Brain microvascular endothelial cell (primary cell): ENCODE data around the gene AGPS.
"Not testable (repeated sequence)": the region's sequence is repeated elsewhere in the genome, so short reads cannot be mapped to it uniquely, and the experiment has no call there.

Experiments
- DNase-seq: peaks from one replicate; pipeline ENCODE4 v3.0.0-alpha.2; 2020
- H3K27ac ChIP-seq: fragments of 250-450 bp; sonication (Bioruptor Pico); 2 replicates; pipeline ENCODE4 v1.5.1; 2020; ENCODE audit warnings: mild to moderate bottlenecking, moderate library complexity
- H3K27me3 ChIP-seq: fragments of 250-450 bp; sonication (Bioruptor Pico); replicated peaks from 2 replicates; pipeline ENCODE4 v1.5.1; 2020; ENCODE audit warnings: mild to moderate bottlenecking
- H3K36me3 ChIP-seq: fragments of 250-450 bp; sonication (Bioruptor Pico); replicated peaks from 2 replicates; pipeline ENCODE4 v1.5.1; 2020; ENCODE audit warnings: mild to moderate bottlenecking
- H3K4me3 ChIP-seq: 2 replicates; pipeline ENCODE4 v1.5.1; 2011; ENCODE audit warnings: low read depth, mild to moderate bottlenecking, control low read depth, low read length, moderate library complexity
- CTCF ChIP-seq: IDR thresholded peaks from 2 replicates; pipeline ENCODE4 v1.5.1; 2011; ENCODE audit warnings: low read depth, mild to moderate bottlenecking, moderate library complexity, low read length, control low read depth, inconsistent platforms; ENCODE audit errors: missing control alignments
- in situ Hi-C: cut with HindIII; loops from 2 replicates; pipeline ENCODE4 v1.10.0; 2017; ENCODE audit warnings: low sequenced_read_pairs, low pct_ligation_motif_present

The AGPS gene

GRCh38 chr2:177404243-177404642 is 11.7 kb downstream of the AGPS start:
- Histone ChIP-seq H3K36me3 (no peaks in the 10 kb centered on the region), H3K4me3 (no peak overlapping the region), H3K27ac (no peak overlapping the region), H3K27me3 (no peaks in the 10 kb centered on the region)
- no peak for TF ChIP-seq CTCF
- in situ Hi-C loops: no loop called here
- no peak for DNase-seq

GRCh38 chr2:177405029-177405692 is 12.6 kb downstream of the AGPS start:
- in situ Hi-C loops: no loop called here

GRCh38 chr2:177406182-177406581 is 13.6 kb downstream of the AGPS start:
- H3K27me3 ChIP-seq: no peaks in the 10 kb centered on the region
- TF ChIP-seq CTCF: no peak
- H3K27ac ChIP-seq: no peak overlapping the region
- H3K4me3 ChIP-seq: no peak overlapping the region
- in situ Hi-C loops: no loop called here
- no peak for DNase-seq
- H3K36me3 ChIP-seq: no peaks in the 10 kb centered on the region

More at GRCh38 chr2:177405029-177405692, 12.6 kb downstream of the AGPS start:
- Histone ChIP-seq H3K4me3 (no peak overlapping the region), H3K27ac (no peak overlapping the region), H3K27me3 (no peaks in the 10 kb centered on the region), H3K36me3 (no peaks in the 10 kb centered on the region)
- TF ChIP-seq CTCF: no peak
- DNase-seq: no peak

GRCh38 chr2:177407031-177407430 is 14.5 kb downstream of the AGPS start:
- Histone ChIP-seq H3K36me3 (no peaks in the 10 kb centered on the region), H3K4me3 (no peak overlapping the region), H3K27me3 (no peaks in the 10 kb centered on the region), H3K27ac (no peak overlapping the region)
- no peak for DNase-seq
- TF ChIP-seq CTCF: no peak
- in situ Hi-C loops: no loop called here

GRCh38 chr2:177410629-177411028 is 18.1 kb downstream of the AGPS start:
- H3K4me3 ChIP-seq, H3K27ac ChIP-seq, DNase-seq, H3K36me3 ChIP-seq, H3K27me3 ChIP-seq, in situ Hi-C loops: not testable (repeated sequence)

- TF ChIP-seq CTCF: no peak
- DNase-seq: no peak
- no peak overlapping the region for H3K4me3 ChIP-seq
- H3K27ac ChIP-seq: no peak overlapping the region
- H3K27me3 ChIP-seq: no peaks in the 10 kb centered on the region
- H3K36me3 ChIP-seq: no peaks in the 10 kb centered on the region
- in situ Hi-C loops: no loop called here
Observed at GRCh38 chr2:177413703-177414102, 21.1 kb downstream of the AGPS start.
